ENCODE data around the gene KIF21A. TPM values are rescaled to one million over a fixed set of nuclear protein-coding genes. Genes with fewer than 3 reads are reported as not detected.

Gene KIF21A
- total RNA-seq, 5 donors from 2014 or later (not counting 1 experiment from before 2014, with no cell fraction given): 9.9 to 19.6 (median 13.2) TPM

- H3K4me1 Mint-ChIP-seq: no peaks in the 10 kb centered on the region
- no peaks in the 10 kb centered on the region for H3K36me3 Mint-ChIP-seq
- no CpG with 5 or more reads among the region's 1 CpG for WGBS (ENCODE audit: insufficient coverage)
- Histone ChIP-seq H3K4me1 (ENCODE audit: control insufficient read depth in 1 of 2, extremely low read depth in 1 of 2, insufficient read depth in 2 of 2, low read length in 2 of 2) (no peaks in the 10 kb centered on the region), H3K4me3 (ENCODE audit: control insufficient read depth in 1 of 2, extremely low read depth in 1 of 2, low read length in 1 of 2) (no peak overlapping the region), H3K27me3 (replicated peaks in 1 of 2; ENCODE audit: control insufficient read depth in 2 of 2, extremely low read depth in 1 of 2, insufficient read depth in 2 of 2, low read length in 1 of 2) (peaks cover 0 to 7% of the 10 kb centered on the region in 2 experiments), H3K27ac (ENCODE audit: low read length) (no peak overlapping the region), H3K9me3 (no peaks in the 10 kb centered on the region), H3K36me3 (ENCODE audit: control insufficient read depth in 2 of 2, extremely low read depth in 1 of 2, insufficient read depth in 1 of 2, low read length in 1 of 2) (no peaks in the 10 kb centered on the region)
- ATAC-seq (replicated peaks in 1 of 4) (no peak), DNase-seq (no peak)
- peaks cover 0 to 5% (median 3%) of the 10 kb centered on the region in 3 donors for H3K9me3 Mint-ChIP-seq
- H3K27me3 Mint-ChIP-seq: peaks cover under 1 to 5% of the 10 kb centered on the region in 2 donors
- ChIA-PET CTCF (no interaction called here), POLR2A (no interaction called here)
- no peak overlapping the region for H3K4me3 Mint-ChIP-seq
- H3K27ac Mint-ChIP-seq: no peak overlapping the region
These were observed 190.3 kb downstream of the KIF21A start for GRCh38 chr12:39252628-39253027.

Other genes with a start within 250 kb of the KIF21A start
- gene ABCD2, start 176.7 kb upstream of the KIF21A start, total RNA-seq: 10 to 100 TPM; 10.9 to 16.8 (median 14.7) TPM